HL-60/S4 treated with phorbol 12-myristate 13-acetate at 8.2 ng/mL for 4 days and 3 days (cell line): ENCODE measurements around the gene NECTIN4.
"Not testable (repeated sequence)": the region's sequence is repeated elsewhere in the genome, so short reads cannot be mapped to it uniquely, and the experiment has no call there.

Experiments
- in situ Hi-C: fragments of 300-500 bp; cut with MboI; formaldehyde crosslinking; loops from 2 replicates; pipeline ENCODE4 v1.15.0; 2022; ENCODE audit warnings: low sequenced_read_pairs

NECTIN4 gene

GRCh38 chr1:161033751-161034150 is 55.6 kb downstream of the NECTIN4 start:
- in situ Hi-C loops, result no loop called here

GRCh38 chr1:161032409-161032808 is 56.9 kb downstream of the NECTIN4 start:
- in situ Hi-C loops, result no loop called here

GRCh38 chr1:161031874-161032273 is 57.5 kb downstream of the NECTIN4 start:
- in situ Hi-C loops, result no loop called here

GRCh38 chr1:161029466-161029865 is 59.9 kb downstream of the NECTIN4 start:
- in situ Hi-C loops, result not testable (repeated sequence)

GRCh38 chr1:161026954-161027353 is 62.4 kb downstream of the NECTIN4 start:
- in situ Hi-C loops, result not testable (repeated sequence)

GRCh38 chr1:161022432-161022831 is 66.9 kb downstream of the NECTIN4 start:
- in situ Hi-C loops, result not testable (repeated sequence)

- in situ Hi-C loops, result no loop called here
These were observed 67.4 kb downstream of the NECTIN4 start for GRCh38 chr1:161021970-161022353.

- in situ Hi-C loops, result no loop called here
These were observed 68.0 kb downstream of the NECTIN4 start for GRCh38 chr1:161021165-161021969.
